Measurements from ENCODE around the gene NAPG. TPM values are rescaled to one million over a fixed set of nuclear protein-coding genes. Genes with fewer than 3 reads are reported as not detected.

NAPG gene
- total and polyA plus RNA-seq, 4 experiments from 2014 or later = 14.6 to 29.2 (median 22.1) TPM

GRCh38 chr18:10558967-10559298 is 33.1 kb downstream of the NAPG start:
- Histone ChIP-seq H3K27ac (ENCODE audit: low read depth, low read length) (no peak overlapping the region), H3K4me1 (ENCODE audit: insufficient read depth, low read length) (peaks cover 5% of the 10 kb centered on the region), H3K9me3 (ENCODE audit: control insufficient read depth in 1 of 2, low read length in 2 of 2) (no peaks in the 10 kb centered on the region), H3K4me3 (ENCODE audit: low read length in 2 of 2) (no peak overlapping the region), H3K27me3 (ENCODE audit: insufficient read depth, low read length) (no peaks in the 10 kb centered on the region), H3K36me3 (ENCODE audit: insufficient read depth, low read length) (peaks cover 18% of the 10 kb centered on the region)
- peaks cover 5 to 16% (median 11%) of the 10 kb centered on the region in 4 donors for H3K4me1 Mint-ChIP-seq
- CTCF ChIA-PET (ENCODE audit: partially characterized antibody) = interaction anchor here (1.0 to 2.5 kb wide), 8 partner anchors 10 to 228 kb away, joined by 3 to 25 read pairs (median 4); no protein-coding TSS in a partner anchor
- H3K36me3 Mint-ChIP-seq = peaks cover 24 to 30% of the 10 kb centered on the region in 2 donors
- POLR2A ChIA-PET (ENCODE audit: partially characterized antibody) = no interaction called here
- intact Hi-C loops (cut with micrococcal nuclease) = no loop called here
- H3K4me3 Mint-ChIP-seq = no peak overlapping the region
- H3K9me3 Mint-ChIP-seq = no peaks in the 10 kb centered on the region
- H3K27ac Mint-ChIP-seq = peak overlapping the region in 1 of 7 donors; percentile 47
- no peaks in the 10 kb centered on the region for H3K27me3 Mint-ChIP-seq
- no peak for DNase-seq

- intact Hi-C loops (cut with micrococcal nuclease) = loop anchor here (2.0 kb wide), 2 partner anchors 227 to 1479 kb away; no protein-coding TSS in a partner anchor
- no peak overlapping the region for H3K27ac ChIP-seq (ENCODE audit: low read depth, low read length)
- H3K4me3 Mint-ChIP-seq = peak overlapping the region; percentile 13 to 76 (median 56)
- H3K27me3 ChIP-seq (ENCODE audit: insufficient read depth, low read length) = no peaks in the 10 kb centered on the region
- H3K4me1 ChIP-seq (ENCODE audit: insufficient read depth, low read length) = peaks cover 5% of the 10 kb centered on the region
- ChIA-PET CTCF (ENCODE audit: partially characterized antibody) (interaction anchor here (0.6 to 3.6 kb wide), 30 partner anchors 8 to 997 kb away, joined by 3 to 25 read pairs (median 4); no protein-coding TSS in a partner anchor), POLR2A (ENCODE audit: partially characterized antibody) (no interaction called here)
- no peak for DNase-seq
- peaks cover 10% of the 10 kb centered on the region for H3K36me3 ChIP-seq (ENCODE audit: insufficient read depth, low read length)
- no peaks in the 10 kb centered on the region for H3K9me3 Mint-ChIP-seq
- no peaks in the 10 kb centered on the region for H3K27me3 Mint-ChIP-seq
- H3K27ac Mint-ChIP-seq = peak overlapping the region in 3 of 7 donors; percentile 47 to 55 (median 53)
- H3K4me1 Mint-ChIP-seq = peaks cover 5 to 16% (median 12%) of the 10 kb centered on the region in 4 donors
- H3K36me3 Mint-ChIP-seq = peaks cover 17 to 22% of the 10 kb centered on the region in 2 donors
- H3K9me3 ChIP-seq (ENCODE audit: control insufficient read depth in 1 of 2, low read length in 2 of 2) = no peaks in the 10 kb centered on the region
- no peak overlapping the region for H3K4me3 ChIP-seq (ENCODE audit: low read length in 2 of 2)
Observed at GRCh38 chr18:10559553-10560451, 34.0 kb downstream of the NAPG start.

- Histone ChIP-seq H3K27ac (ENCODE audit: low read depth, low read length) (no peak overlapping the region), H3K9me3 (ENCODE audit: control insufficient read depth in 1 of 2, low read length in 2 of 2) (no peaks in the 10 kb centered on the region), H3K4me3 (ENCODE audit: low read length in 2 of 2) (no peak overlapping the region), H3K36me3 (ENCODE audit: insufficient read depth, low read length) (peaks cover 3% of the 10 kb centered on the region), H3K4me1 (ENCODE audit: insufficient read depth, low read length) (peaks cover 5% of the 10 kb centered on the region), H3K27me3 (ENCODE audit: insufficient read depth, low read length) (no peaks in the 10 kb centered on the region)
- H3K4me3 Mint-ChIP-seq = peak overlapping the region in 3 of 8 donors; percentile 6 to 61 (median 46)
- ChIA-PET CTCF (ENCODE audit: partially characterized antibody) (interaction anchor here (0.7 to 3.6 kb wide), 29 partner anchors 9 to 992 kb away, joined by 3 to 25 read pairs (median 4); no protein-coding TSS in a partner anchor), POLR2A (ENCODE audit: partially characterized antibody) (no interaction called here)
- H3K4me1 Mint-ChIP-seq = peaks cover 5 to 16% (median 12%) of the 10 kb centered on the region in 4 donors
- H3K27ac Mint-ChIP-seq = no peak overlapping the region
- no peaks in the 10 kb centered on the region for H3K27me3 Mint-ChIP-seq
- no peaks in the 10 kb centered on the region for H3K9me3 Mint-ChIP-seq
- DNase-seq = peak in 4 of 5 donors; percentile 34 to 54 (median 44)
- intact Hi-C loops (cut with micrococcal nuclease) = loop anchor here (2.0 kb wide), 2 partner anchors 226 to 1478 kb away; no protein-coding TSS in a partner anchor
- H3K36me3 Mint-ChIP-seq = peaks cover 12 to 15% of the 10 kb centered on the region in 2 donors
Observed at GRCh38 chr18:10560452-10561045, 34.7 kb downstream of the NAPG start.

GRCh38 chr18:10562773-10563160 is 36.9 kb downstream of the NAPG start:
- Histone ChIP-seq H3K4me3 (ENCODE audit: low read length in 2 of 2) (no peak overlapping the region), H3K4me1 (ENCODE audit: insufficient read depth, low read length) (peaks cover 5% of the 10 kb centered on the region), H3K27me3 (ENCODE audit: insufficient read depth, low read length) (no peaks in the 10 kb centered on the region), H3K27ac (ENCODE audit: low read depth, low read length) (no peak overlapping the region), H3K9me3 (ENCODE audit: control insufficient read depth in 1 of 2, low read length in 2 of 2) (no peaks in the 10 kb centered on the region), H3K36me3 (ENCODE audit: insufficient read depth, low read length) (no peaks in the 10 kb centered on the region)
- H3K9me3 Mint-ChIP-seq = no peaks in the 10 kb centered on the region
- DNase-seq = no peak
- H3K27ac Mint-ChIP-seq = no peak overlapping the region
- no peak overlapping the region for H3K4me3 Mint-ChIP-seq
- intact Hi-C loops (cut with micrococcal nuclease) = no loop called here
- no peaks in the 10 kb centered on the region for H3K27me3 Mint-ChIP-seq
- CTCF ChIA-PET (ENCODE audit: partially characterized antibody) = interaction anchor here (3.6 kb wide), 1 partner anchor 11 kb away, joined by 17 read pairs; no protein-coding TSS in a partner anchor
- POLR2A ChIA-PET (ENCODE audit: partially characterized antibody) = no interaction called here
- peaks cover 0 to 3% of the 10 kb centered on the region in 2 donors for H3K36me3 Mint-ChIP-seq
- H3K4me1 Mint-ChIP-seq = peaks cover 5 to 16% (median 12%) of the 10 kb centered on the region in 4 donors

GRCh38 chr18:10563886-10564285 is 38.1 kb downstream of the NAPG start:
- intact Hi-C loops (cut with micrococcal nuclease) = no loop called here
- no peak overlapping the region for H3K27ac Mint-ChIP-seq

GRCh38 chr18:10564975-10565773 is 39.3 kb downstream of the NAPG start:
- ChIA-PET CTCF (ENCODE audit: partially characterized antibody) (no interaction called here), POLR2A (ENCODE audit: partially characterized antibody) (no interaction called here)
- H3K27me3 ChIP-seq (ENCODE audit: insufficient read depth, low read length) = no peaks in the 10 kb centered on the region
- H3K4me3 Mint-ChIP-seq = no peak overlapping the region
- intact Hi-C loops (cut with micrococcal nuclease) = no loop called here
- no peaks in the 10 kb centered on the region for H3K36me3 ChIP-seq (ENCODE audit: insufficient read depth, low read length)
- H3K27ac ChIP-seq (ENCODE audit: low read depth, low read length) = no peak overlapping the region
- no peak overlapping the region for H3K4me3 ChIP-seq (ENCODE audit: low read length in 2 of 2)
- H3K4me1 ChIP-seq (ENCODE audit: insufficient read depth, low read length) = peaks cover 4% of the 10 kb centered on the region
- peaks cover 2 to 4% of the 10 kb centered on the region in 2 donors for H3K36me3 Mint-ChIP-seq
- peaks cover 0 to 3% (median 0%) of the 10 kb centered on the region in 8 donors for H3K9me3 Mint-ChIP-seq
- H3K27me3 Mint-ChIP-seq = no peaks in the 10 kb centered on the region
- DNase-seq = no peak
- no peaks in the 10 kb centered on the region for H3K9me3 ChIP-seq (ENCODE audit: control insufficient read depth in 1 of 2, low read length in 2 of 2)
- H3K27ac Mint-ChIP-seq = no peak overlapping the region
- peaks cover 3 to 7% (median 6%) of the 10 kb centered on the region in 4 donors for H3K4me1 Mint-ChIP-seq

More at GRCh38 chr18:10563886-10564285, 38.1 kb downstream of the NAPG start:
- Mint-ChIP-seq H3K36me3 (no peaks in the 10 kb centered on the region), H3K27me3 (no peaks in the 10 kb centered on the region), H3K4me1 (peaks cover 5 to 12% (median 10%) of the 10 kb centered on the region in 4 donors), H3K4me3 (no peak overlapping the region), H3K9me3 (no peaks in the 10 kb centered on the region)
- no peak overlapping the region for H3K27ac ChIP-seq (ENCODE audit: low read depth, low read length)
- ChIA-PET POLR2A (ENCODE audit: partially characterized antibody) (no interaction called here), CTCF (ENCODE audit: partially characterized antibody) (no interaction called here)
- peaks cover 5% of the 10 kb centered on the region for H3K4me1 ChIP-seq (ENCODE audit: insufficient read depth, low read length)
- no peak for DNase-seq
- H3K36me3 ChIP-seq (ENCODE audit: insufficient read depth, low read length) = no peaks in the 10 kb centered on the region
- no peaks in the 10 kb centered on the region for H3K27me3 ChIP-seq (ENCODE audit: insufficient read depth, low read length)
- no peak overlapping the region for H3K4me3 ChIP-seq (ENCODE audit: low read length in 2 of 2)
- H3K9me3 ChIP-seq (ENCODE audit: control insufficient read depth in 1 of 2, low read length in 2 of 2) = no peaks in the 10 kb centered on the region
